Stimulated activated CD8-positive, alpha-beta memory T cell treated with anti-CD3 and anti-CD28 coated beads, Interleukin-2, amount 100 ng/mL, for 1 hour (primary cell): ENCODE results near the gene PHYHD1.
A peak's percentile ranks its signal among the peaks of the same experiment; 100 is the strongest.

ENCODE experiments used
- DNase-seq, 2 donors: peaks; one replicate each; pipeline ENCODE4 v3.0.0-alpha.2; 2020; ENCODE audit warnings: low read depth in 2 of 2

Gene PHYHD1

DNA sequence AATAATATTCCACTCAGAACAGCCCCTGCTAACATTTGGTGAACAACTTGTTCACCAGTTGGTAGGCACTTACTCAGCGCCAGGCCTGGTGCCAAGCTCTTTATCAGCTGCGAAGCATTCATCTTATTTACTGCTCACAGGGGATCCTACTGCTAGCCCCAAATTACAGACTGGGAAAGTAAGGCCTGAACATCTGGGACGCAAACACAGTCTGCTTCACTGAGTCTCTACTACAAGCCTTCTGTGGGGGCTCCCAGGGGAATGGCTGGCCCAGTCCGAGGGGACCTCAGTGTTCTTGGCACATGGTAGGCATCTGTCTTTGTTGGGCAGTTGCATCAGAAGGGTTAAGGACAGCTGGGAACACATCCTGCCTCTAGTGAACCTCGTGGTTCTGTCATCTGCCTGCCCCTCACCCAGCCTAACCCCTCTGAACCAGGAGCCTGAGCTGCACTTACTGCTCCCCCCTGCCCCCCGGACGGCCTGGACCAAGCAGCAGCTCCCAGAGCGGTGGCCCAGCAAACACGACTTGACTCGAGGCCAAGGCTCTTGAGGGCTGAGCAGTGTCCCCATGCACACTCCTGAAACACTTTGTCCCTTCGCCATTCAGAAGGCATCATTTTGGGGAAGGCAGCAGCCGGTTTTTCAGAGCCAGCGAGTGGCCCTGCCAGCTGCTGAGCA, at the start of gene PHYHD1:
Gene PHYHD1 (plus strand): TSS at position 602 of the 678 bp plus-strand sequence. CDS start 1,342 bp downstream, outside the sequence.
- DNase-seq: no peak

DNA sequence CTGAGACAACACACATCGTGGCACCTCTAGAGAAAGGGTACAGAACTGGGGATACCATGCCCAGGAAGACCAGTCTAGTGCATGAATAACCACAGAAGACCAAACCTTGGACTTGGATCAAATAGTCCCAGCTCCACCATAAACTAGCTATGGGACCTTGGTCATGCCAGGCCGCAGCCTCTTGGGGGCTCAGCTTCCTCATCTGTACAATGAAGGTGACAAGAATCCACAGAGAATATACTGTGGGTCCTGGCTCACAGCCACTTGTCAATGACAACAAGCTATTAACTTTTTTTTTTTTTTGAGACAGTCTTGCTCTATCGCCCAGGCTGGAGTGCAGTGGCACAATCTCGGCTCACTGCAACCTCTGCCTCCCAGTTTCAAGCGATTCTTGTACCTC, 42.9 kb upstream of the PHYHD1 start:
- no peak for DNase-seq

DNA sequence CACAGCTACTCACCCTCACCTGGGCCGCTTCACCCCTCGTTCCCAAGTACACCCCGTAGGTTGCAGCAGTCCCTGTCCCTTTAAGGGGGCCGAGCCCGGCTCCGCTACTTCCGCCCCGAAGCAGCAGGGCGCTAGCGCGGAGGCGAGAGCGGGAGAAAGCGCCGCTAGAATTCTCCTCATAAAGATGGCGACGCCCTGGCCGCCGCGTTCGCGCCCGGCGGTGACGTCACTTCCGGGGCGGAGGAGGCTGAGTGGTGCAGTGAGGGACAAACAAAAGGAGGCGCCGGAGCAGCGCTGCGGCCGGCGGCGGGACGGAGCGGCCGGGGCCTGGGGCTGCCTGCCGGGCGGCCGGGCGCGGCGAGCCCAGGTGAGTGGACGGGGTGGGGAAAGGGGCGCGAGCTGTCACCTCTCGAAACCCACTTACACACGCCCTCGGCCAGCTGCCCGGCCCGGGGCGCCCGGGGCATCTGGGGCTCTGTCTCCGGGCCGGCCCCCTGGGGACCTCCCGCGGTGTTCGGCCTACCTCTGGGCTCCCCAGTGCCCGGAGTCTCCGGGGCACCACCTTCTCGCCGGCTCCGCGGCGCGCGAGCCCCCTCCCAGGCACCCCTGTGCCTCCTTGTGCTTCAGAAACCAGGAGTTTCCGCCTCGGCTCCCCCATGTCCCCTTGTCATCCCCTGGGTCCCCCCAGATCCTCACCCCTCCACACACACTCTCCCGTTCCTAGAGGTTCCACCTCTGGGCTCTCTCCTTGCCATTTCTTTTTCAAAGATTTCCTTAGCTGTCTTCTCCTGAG, 38.7 kb upstream of the PHYHD1 start, which contains the start of the genes KYAT1 and LRRC8A:
Gene KYAT1 (minus strand): TSS at position 67 of the 793 bp plus-strand sequence. CDS start 36,545 bp downstream, outside the sequence.
Gene LRRC8A (plus strand): TSS at position 250 of the 793 bp plus-strand sequence. CDS start 25,032 bp downstream, outside the sequence.
- DNase-seq: peak; percentile 97 to 98

DNA sequence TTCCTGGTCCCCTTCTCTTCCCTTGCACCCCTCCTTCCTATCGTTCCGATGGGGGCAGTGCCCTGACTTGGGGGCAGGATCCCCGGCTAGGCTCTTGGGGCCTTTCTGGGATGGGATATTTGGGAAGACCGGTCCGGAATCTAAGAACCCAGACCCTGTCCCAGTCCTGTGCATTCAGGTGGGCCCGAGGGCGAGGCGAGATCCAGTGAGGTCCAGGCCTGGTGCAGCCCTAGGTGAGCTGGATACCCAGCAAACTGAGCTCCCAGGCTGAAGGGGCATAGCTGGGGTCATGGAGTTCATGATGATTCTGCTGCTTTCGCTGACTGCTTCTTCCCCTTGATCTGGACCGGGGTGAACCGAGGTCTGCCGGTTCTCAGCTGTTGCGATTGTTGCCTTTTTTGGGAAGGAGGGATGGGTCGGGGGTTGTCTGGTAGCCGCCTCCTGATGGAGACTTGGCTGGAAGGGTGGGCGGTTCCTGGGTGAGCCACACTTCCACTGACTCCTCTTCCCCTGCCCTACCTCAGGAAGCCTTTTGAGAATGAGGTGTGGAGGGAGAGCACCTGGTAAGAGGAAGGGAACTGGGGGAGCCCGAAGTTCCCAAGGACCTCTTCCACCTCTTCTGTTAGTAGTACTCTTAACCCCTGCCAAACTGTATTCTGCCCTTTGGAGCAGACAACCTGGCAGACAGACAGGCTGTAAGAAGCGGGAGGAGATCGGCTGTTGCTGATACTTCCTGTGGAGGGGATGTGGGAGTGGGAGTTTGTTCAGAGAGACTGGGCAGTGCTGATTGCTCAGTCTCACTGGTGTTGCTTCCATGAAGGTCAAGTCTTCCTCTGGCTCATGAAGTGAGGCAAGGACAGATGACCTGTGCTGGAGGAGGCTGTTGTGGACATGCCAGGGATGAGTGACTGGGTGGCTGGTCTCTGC, 37.8 kb upstream of the PHYHD1 start:
- no peak for DNase-seq

DNA sequence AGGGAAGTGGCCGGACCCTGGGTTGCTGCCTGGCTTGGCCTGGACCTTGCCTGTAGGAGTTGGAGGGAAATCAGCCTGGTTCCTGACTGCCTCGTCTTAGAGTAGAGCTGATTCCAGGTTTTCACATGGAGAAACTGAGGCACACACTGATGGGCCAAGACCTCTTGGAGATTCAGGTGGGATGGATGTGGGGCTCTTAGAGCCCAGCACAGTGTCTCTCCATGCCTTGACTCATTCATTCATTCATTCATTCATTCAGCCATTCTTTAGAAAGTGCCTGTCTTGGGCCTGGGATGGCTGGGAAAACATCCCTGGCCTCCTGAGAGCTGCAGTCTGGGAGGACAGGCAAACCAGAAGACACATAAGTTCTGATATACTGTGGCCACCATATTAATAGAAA, 36.6 kb upstream of the PHYHD1 start:
- DNase-seq: no peak

DNA sequence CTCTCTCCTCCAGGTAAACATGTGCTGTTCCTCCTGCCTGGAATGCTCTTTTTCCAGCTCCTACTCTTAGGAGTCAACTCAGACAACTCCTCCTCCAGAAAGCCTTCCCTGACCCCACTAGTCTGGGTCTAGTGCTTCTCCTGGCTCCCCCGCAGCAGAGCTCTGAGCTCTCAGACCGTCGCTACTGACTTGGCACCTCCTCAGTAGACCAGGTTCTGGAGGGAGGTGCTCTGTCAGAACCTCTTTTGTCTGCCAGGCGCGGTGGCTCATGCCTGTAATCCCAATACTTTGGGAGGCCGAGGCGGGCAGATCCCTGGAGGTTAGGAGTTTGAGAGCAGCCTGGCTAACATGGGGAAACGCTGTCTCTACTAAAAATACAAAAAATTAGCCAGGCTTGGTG, 35.4 kb upstream of the PHYHD1 start:
- no peak for DNase-seq

DNA sequence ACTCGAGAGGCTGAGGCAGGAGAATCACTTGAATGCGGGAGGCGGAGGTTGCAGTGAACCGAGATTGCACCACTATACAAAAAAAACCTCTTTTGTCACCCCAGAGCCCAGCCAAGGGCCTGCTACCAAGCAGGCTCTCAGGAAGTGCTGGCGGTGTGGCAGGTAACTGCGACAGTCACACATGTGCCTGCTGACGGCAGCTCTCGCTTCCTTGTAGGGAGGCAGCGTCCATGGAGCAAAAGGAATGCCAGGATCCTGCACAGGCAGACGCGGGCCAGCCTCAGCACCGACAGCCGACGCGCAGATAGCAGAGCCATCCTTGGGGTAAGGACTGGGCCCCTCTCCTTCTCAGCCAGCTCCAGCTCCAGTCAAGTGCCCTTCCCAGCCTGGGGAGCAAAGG, 35.0 kb upstream of the PHYHD1 start:
- no peak for DNase-seq

DNA sequence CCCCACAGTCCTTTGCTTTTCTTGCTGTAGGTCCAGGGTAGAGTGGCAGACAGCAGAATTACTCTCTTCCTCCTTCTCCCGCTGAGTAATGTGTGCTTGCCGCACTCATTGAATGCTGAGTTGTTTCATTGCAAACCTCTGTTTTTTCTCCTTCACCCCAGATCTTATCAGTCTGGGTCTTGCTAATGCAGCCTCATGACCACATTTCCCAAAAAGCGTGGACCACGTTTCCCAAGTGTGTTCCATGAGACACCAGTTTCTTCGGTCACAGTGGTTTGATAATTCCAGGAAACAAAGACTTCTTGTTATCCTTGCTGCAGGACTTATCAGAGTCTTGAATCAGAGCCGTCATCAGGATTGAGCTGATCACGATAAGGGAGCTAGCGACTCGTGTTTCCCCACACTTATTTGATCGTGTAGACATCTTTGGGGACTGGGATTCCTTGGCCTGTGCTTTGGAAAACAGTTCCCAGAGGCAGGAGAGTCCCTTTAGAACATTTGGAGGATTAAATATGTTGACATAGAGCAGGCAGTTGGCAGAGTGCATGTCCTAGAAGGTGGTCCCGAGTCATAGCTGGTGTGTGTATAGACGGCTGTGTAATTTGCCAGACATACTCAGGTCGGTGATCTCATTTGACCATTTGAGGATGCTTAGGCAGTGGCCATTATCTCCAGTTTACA, 34.4 kb upstream of the PHYHD1 start:
- DNase-seq: no peak

DNA sequence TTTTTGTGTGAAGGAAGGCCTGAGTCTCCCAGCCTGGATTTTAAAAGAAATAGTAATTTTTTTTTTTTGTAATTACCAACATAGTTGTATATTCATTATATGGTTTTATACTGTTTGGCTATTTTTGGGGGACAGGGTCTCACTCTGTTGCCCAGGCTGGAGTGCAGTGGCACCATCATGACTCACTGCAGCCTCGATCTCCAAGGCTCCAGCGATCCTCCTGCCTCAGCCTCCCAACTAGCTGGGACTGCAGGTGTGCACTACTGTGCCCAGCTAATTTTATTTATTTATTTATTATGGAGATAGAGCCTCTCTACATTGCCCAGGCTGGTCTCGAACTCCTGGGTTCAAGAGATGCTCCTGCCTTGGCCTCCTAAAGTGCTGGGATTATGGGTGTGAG, 33.7 kb upstream of the PHYHD1 start:
- DNase-seq: no peak

DNA sequence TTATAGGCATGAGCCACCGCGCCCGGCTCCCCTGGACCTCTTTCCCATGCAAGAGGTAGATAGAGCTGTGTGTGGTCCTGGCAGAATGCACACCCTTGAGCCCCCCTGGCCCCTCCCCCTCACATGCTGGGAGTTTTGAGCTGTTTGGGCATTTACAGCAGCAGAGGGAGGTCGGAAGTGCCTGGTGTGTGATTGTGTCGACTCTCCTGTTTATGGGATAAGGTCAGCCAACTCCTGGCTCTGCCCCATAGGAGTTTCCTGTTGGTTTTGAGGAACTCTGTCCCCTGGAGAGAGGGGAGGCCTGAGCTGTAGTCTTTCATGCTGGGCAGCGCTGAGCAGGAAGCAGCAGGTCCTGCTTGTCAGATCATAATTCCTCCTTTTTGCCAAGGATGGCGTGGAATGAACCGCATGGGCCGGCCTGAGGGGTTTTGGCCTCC, 32.9 kb upstream of the PHYHD1 start:
- DNase-seq: no peak

DNA sequence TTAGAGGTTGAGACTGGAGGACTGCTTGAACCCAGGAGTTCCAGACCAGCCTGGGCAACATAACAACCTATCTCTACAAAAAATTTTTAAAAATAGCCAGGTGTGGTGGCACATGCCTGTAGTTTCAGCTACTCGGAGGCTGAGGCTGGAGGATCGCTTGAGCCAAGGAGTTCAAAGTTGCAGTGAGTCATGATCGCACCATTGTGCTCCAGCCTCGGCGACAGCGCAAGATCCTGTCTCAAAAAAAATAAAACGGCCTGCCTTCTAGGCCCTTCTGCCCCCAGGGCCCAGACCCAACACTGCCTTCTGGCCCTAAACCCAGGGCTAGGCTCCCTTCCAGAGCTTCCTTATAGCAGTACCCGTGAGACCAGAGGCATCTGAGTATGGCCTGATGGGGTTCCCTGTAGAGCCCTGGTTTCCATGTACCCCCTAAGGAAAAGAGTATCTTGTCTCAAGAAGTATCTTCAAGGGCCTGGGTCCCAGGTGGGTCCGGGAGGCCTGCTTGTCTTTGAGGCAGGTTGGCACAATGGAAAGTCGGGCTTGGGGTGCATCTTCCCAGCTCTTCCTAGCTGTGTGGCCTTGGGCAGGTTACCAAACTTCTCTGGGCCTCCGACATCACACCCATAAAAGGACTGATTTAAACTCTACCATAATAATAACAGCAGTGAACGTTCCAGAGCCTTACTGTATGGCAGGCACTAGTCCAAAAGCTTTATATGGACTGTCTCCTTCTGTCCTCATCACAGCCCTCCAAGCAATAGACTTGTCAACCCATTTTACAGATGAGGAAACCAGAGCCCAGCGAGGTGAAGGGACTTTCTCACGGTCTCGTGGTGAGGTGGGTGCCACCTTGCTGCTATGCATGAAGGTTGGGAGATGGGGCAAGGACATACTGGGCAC, 29.2 kb upstream of the PHYHD1 start:
- DNase-seq: no peak

DNA sequence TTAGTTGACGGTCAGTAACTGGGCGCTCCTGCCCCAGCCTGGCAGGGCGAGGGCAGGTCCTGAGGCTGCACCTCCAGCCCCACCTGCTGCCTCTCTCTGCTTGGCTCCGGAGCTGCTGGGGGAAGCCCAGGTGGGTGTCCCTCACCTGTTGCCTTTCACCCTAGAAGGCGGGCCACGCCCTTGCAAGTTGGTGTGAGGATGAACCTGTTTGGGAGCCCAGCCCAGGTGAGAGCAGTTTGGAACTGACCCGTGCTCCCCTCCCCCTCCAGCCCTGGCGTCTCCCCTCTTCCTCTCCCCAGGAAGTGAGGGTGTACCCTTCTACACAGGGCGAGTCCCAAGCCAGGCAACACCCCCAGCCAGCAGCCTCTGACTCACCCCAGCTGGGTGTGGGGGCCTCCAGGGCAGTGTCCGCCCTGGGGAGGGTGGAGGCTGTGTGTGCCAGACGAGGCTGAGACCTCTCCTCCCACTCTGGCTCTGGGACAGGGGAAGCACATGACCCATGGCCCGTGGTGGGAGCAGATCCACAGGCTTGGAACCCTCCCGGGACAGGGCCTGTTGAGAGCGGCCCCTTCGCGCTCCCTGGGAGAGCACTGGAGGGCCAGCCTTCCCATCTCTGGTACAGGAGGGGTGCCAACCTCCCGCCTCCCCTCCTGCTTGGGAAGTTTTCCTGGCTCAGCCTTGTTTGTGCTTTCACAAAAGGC, 28.4 kb upstream of the PHYHD1 start:
- DNase-seq: no peak

DNA sequence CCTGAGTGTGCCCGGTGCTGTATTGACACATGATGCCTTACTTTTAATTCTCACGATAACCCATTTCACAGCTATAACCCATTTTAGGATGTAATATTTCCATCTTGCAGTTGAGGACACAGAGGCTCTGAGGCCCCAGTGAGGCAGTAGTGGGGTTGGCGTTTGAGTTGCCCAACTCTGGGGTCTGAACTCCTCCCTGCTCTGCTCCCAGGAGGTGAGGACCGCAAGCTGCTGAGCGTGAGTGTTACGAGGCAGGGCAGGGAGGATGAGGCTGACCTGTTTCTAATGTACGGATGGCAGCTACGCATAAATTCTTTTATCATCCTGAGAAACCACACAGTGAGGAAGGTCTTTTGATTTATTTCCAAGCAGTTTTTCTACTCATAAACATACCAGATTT, 27.4 kb upstream of the PHYHD1 start:
- DNase-seq: no peak

DNA sequence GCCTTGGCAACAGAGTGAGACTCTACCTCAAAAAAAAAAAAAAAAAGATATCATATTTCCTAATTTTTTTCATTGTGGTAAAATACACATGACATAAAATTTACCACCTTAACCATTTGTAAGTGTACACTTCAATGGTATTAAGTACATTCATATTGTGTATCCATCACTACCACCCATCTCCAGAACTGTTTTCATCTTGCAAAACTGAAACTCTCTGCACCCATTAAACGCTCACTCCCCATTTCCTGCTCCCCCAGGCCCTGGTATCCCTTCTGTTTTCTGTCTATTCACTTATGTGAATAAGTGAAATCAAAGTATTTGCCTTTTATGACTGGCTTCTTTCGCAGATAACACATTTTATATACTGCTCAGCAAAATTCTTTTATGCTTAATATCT, 26.0 kb upstream of the PHYHD1 start:
- no peak for DNase-seq

DNA sequence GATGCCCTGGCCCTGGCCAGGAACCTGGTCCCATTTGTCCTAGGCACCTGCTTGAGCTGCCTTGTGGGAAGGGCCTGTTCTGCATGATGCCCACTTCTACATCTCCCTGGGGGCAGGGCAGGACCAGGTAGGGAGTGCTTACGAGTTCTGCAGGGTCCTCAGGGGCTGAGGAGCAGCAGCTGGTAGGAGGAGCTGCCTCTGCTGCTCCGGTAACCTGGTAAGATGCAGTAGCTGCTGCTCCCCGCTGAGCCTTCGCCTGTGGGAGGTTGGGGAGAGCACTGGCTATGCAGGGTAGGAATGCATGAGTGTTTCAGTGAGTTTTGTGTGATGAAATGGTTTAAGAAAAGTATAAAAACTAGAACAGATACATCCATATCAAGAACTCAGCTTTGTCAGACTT, 25.2 kb upstream of the PHYHD1 start:
- no peak for DNase-seq

DNA sequence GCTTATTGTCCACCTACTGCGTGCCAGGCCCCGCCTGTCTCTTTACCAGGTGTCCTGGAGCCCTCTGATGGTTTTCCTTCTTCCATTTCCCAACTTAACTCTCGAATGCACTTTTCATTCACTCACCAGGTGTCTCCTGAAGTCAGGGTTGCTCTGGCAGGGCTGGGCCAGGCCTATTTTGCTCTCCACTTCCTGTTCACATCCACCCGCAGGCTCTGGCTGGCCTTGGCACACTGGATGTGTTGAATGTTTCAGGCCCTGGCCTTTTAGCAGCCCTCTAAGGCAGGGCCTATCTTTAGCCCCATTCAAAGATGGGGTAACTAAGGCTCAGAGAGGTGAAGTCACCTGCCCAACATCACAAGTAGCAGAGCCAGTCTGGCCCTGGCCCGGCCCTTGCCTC, 22.4 kb upstream of the PHYHD1 start:
- no peak for DNase-seq

DNA sequence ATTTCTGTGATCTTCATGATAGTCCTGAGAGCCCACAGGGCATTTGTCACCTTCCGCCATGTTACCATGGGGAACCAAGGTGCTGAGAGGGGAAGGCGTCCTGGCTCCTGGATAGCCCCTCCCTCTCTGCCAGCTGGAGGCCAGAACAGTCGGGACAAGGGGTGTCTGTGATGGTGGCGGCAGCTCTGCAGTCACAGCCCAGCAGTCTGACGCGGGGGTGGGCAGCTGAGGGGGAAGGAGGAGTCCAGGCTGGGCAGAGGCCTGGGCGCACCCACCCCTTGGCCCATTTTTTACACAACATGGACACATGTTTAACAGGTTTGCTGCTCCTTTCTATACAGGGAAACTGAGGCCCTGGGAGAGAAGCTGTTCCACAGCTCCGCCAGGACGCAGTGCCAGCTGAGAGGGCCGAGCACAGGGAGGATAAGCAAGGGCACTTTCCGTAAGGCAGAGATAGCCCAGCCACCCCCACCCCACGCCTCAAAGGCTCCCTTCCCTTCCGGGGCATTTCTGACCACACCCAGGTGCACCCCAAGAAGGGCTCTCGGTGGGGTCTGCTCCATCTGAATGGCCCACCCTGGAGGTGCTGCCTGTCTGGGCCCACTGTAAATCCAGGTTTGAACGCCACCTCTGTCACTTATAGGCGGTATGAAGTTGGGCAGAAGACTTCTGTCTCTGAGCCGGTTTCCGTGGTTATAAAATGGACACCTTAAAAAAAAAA, 21.8 kb upstream of the PHYHD1 start:
- DNase-seq: no peak

DNA sequence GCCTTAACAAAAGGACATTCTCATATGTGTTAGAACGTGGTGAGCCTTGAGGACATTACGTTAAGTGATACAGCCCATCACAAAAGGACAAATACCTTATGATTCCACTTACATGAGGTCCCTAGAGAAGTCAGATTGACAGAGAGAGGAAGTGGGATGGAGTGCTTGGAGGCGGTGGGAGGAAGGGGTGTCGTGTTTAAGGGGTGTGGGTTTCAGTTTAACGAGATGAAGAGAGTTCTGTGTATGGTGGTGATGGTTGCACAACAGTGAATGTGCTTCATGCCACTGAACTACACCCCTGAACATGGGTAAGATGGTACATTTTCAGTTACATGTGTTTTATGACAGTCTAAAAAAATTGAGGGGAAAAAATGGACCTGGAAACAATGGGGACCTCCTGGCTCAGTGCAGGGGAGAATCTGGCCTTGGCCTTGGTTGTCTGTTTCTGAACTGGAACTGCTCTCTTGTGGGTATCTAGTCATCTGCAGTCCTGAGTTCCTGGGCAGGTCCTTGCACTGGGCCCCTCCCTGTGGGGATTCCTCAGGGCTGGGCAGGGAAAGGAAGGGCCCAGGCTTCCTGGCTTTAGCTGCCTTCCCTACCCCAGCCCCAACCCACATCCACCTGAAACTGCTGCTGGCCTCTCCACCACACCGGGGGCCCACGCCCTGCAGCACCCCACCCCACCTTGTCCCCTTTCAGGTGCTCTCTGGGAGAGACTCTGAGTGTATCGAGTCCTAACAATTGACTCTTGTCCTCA, 21.0 kb upstream of the PHYHD1 start:
- DNase-seq: no peak
